ENCODE data around the gene WDR72. TPM values are rescaled to one million over a fixed set of nuclear protein-coding genes. Genes with fewer than 3 reads are reported as not detected.

The WDR72 gene
- total and polyA plus RNA-seq, 7 donors: not detected

GRCh38 chr15:53520996-53521395 lies 238.5 kb downstream of the WDR72 start:
- no peaks in the 10 kb centered on the region for H3K9me3 ChIP-seq
- H3K4me3 ChIP-seq: no peak overlapping the region
- WGBS, 3 donors: 16 to 21% (median 19%) methylated on average over 2 of the region's 2 CpGs
- H3K27me3 ChIP-seq (ENCODE audit: insufficient read depth in 3 of 3, low read length in 2 of 3): no peaks in the 10 kb centered on the region
- H3K27ac ChIP-seq: no peak overlapping the region
- DNase-seq: no peak
- intact Hi-C loops (cut with DNase I): no loop called here
- no peak for ATAC-seq
- no peaks in the 10 kb centered on the region for H3K4me1 ChIP-seq
- no peaks in the 10 kb centered on the region for H3K36me3 ChIP-seq (ENCODE audit: insufficient read depth in 1 of 2, low read depth in 1 of 2)
- TF ChIP-seq CTCF (IDR thresholded peaks at IDR 0.05): no peak

- no peak for TF ChIP-seq CTCF (IDR thresholded peaks at IDR 0.05)
- H3K36me3 ChIP-seq (ENCODE audit: insufficient read depth in 1 of 2, low read depth in 1 of 2): no peaks in the 10 kb centered on the region
- ATAC-seq (no peak), DNase-seq (no peak)
- no peaks in the 10 kb centered on the region for H3K4me1 ChIP-seq
- WGBS, 3 donors: 84 to 86% (median 86%) methylated on average over 3 of the region's 3 CpGs
- H3K9me3 ChIP-seq: no peaks in the 10 kb centered on the region
- H3K27ac ChIP-seq: no peak overlapping the region
- no peaks in the 10 kb centered on the region for H3K27me3 ChIP-seq (ENCODE audit: insufficient read depth in 3 of 3, low read length in 2 of 3)
- H3K4me3 ChIP-seq: no peak overlapping the region
- intact Hi-C loops (cut with DNase I): loop anchor here in 1 of 2 donors (5.0 kb wide), 1 partner anchor 731 kb away; no protein-coding TSS in a partner anchor
Measured at GRCh38 chr15:53513431-53513830, 246.0 kb downstream of the WDR72 start.

GRCh38 chr15:53512029-53512428 lies 247.4 kb downstream of the WDR72 start:
- no peak overlapping the region for H3K27ac ChIP-seq
- WGBS, 3 donors: 80 to 86% (median 81%) methylated on average over 2 of the region's 2 CpGs
- H3K27me3 ChIP-seq (ENCODE audit: insufficient read depth in 3 of 3, low read length in 2 of 3): no peaks in the 10 kb centered on the region
- intact Hi-C loops (cut with DNase I): loop anchor here in 1 of 2 donors (5.0 kb wide), 1 partner anchor 730 kb away; no protein-coding TSS in a partner anchor
- ATAC-seq (no peak), DNase-seq (no peak)
- no peaks in the 10 kb centered on the region for H3K36me3 ChIP-seq (ENCODE audit: insufficient read depth in 1 of 2, low read depth in 1 of 2)
- H3K4me3 ChIP-seq: no peak overlapping the region
- TF ChIP-seq CTCF (IDR thresholded peaks at IDR 0.05): no peak
- H3K4me1 ChIP-seq: no peaks in the 10 kb centered on the region
- no peaks in the 10 kb centered on the region for H3K9me3 ChIP-seq

GRCh38 chr15:53511175-53511574 lies 248.3 kb downstream of the WDR72 start:
- Histone ChIP-seq H3K27ac (no peak overlapping the region), H3K4me1 (no peaks in the 10 kb centered on the region), H3K4me3 (no peak overlapping the region), H3K9me3 (no peaks in the 10 kb centered on the region), H3K36me3 (ENCODE audit: insufficient read depth in 1 of 2, low read depth in 1 of 2) (no peaks in the 10 kb centered on the region), H3K27me3 (ENCODE audit: insufficient read depth in 3 of 3, low read length in 2 of 3) (no peaks in the 10 kb centered on the region)
- ATAC-seq (no peak), DNase-seq (no peak)
- no peak for TF ChIP-seq CTCF (IDR thresholded peaks at IDR 0.05)
- intact Hi-C loops (cut with DNase I): loop anchor here in 1 of 2 donors (5.0 kb wide), 1 partner anchor 729 kb away; no protein-coding TSS in a partner anchor

GRCh38 chr15:53506370-53506769 lies 253.1 kb downstream of the WDR72 start:
- 45 to 60% (median 59%) methylated on average over 2 of the region's 2 CpGs for WGBS, 3 donors
- H3K4me1 ChIP-seq: no peaks in the 10 kb centered on the region
- ATAC-seq: no peak
- H3K27me3 ChIP-seq (ENCODE audit: insufficient read depth in 3 of 3, low read length in 2 of 3): no peaks in the 10 kb centered on the region
- no peak for TF ChIP-seq CTCF (IDR thresholded peaks at IDR 0.05)
- H3K27ac ChIP-seq: no peak overlapping the region
- intact Hi-C loops (cut with DNase I): no loop called here
- DNase-seq: no peak
- H3K4me3 ChIP-seq: no peak overlapping the region
- H3K36me3 ChIP-seq (ENCODE audit: insufficient read depth in 1 of 2, low read depth in 1 of 2): no peaks in the 10 kb centered on the region
- no peaks in the 10 kb centered on the region for H3K9me3 ChIP-seq
